Fibroblast of peridontal ligament (primary cell): ENCODE data around the gene INAVA.
"Not testable (repeated sequence)": the region's sequence is repeated elsewhere in the genome, so short reads cannot be mapped to it uniquely, and the experiment has no call there.

ENCODE experiments used
- DNase-seq: peaks from one replicate; pipeline ENCODE4 v3.0.0-alpha.2; 2010; ENCODE audit errors: extremely low read depth

INAVA gene

DNA sequence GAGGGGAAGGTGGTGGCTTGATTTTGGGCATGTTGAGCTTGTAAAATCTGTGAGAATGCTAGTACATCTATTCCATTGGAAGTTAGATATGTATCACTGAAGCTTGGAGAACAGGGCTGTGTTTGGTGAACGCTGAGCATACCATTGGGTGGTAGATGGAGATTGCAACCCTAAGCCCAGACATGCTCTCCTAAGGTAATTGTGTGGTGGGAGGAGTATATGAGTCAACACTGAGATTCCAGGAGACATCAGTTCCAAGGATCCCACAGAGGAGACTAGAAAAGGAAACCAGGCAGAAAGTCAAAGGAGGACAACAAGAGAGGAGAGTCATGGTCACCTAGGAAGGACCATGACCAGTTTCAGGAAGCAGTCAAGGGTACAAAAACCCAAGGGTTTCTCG lies 68.4 kb downstream of the INAVA start:
- no peak for DNase-seq

DNA sequence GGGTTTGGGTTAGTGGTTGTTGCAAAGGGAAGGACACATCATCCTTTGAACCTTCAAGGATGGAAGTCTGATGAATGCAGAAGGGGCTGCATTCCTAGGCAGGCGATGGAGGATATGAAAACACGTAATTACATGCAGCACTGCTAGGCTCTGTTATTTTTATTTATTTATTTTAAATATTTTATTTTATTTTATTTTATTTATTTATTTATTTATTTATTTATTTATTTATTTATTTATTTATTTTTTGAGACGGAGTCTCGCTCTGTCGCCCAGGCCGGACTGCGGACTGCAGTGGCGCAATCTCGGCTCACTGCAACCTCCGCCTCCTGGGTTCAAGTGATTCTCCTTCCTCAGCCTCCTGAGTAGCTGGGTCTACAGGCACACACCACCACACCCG lies 69.2 kb downstream of the INAVA start:
- not testable (repeated sequence) for DNase-seq
